Activated T-cell treated with anti-CD3 and anti-CD28 coated beads for 1 hour (primary cell): ENCODE results near the gene DUSP14.
A peak's percentile ranks its signal among the peaks of the same experiment; 100 is the strongest.
"Not testable (repeated sequence)": the region's sequence is repeated elsewhere in the genome, so short reads cannot be mapped to it uniquely, and the experiment has no call there.

ENCODE experiments used
- DNase-seq: peaks from one replicate; pipeline ENCODE4 v3.0.0-alpha.2; 2020; ENCODE audit warnings: low read depth

Gene DUSP14

GRCh38 chr17:37485938-37486570 lies 3.6 kb upstream of the DUSP14 start:
- DNase-seq = no peak

- no peak for DNase-seq
Observed at GRCh38 chr17:37488009-37488604, 1.6 kb upstream of the DUSP14 start.

GRCh38 chr17:37488607-37489196 lies 989 bp upstream of the DUSP14 start:
- DNase-seq = peak; percentile 42

- peak; percentile 61 for DNase-seq
Observed at GRCh38 chr17:37490022-37490587, 414 bp downstream of the DUSP14 start.

GRCh38 chr17:37490638-37491614 lies 1.2 kb downstream of the DUSP14 start:
- no peak for DNase-seq

GRCh38 chr17:37492167-37492566 lies 2.5 kb downstream of the DUSP14 start:
- no peak for DNase-seq

GRCh38 chr17:37493249-37494027 lies 3.7 kb downstream of the DUSP14 start:
- DNase-seq = no peak

- no peak for DNase-seq
Observed at GRCh38 chr17:37494401-37494831, 4.7 kb downstream of the DUSP14 start.

- no peak for DNase-seq
Observed at GRCh38 chr17:37494971-37495370, 5.3 kb downstream of the DUSP14 start.

- DNase-seq = no peak
Observed at GRCh38 chr17:37500378-37500777, 10.7 kb downstream of the DUSP14 start.

GRCh38 chr17:37502009-37502936 lies 12.6 kb downstream of the DUSP14 start:
- no peak for DNase-seq

GRCh38 chr17:37503148-37503547 lies 13.5 kb downstream of the DUSP14 start:
- no peak for DNase-seq

GRCh38 chr17:37505333-37505732 lies 15.6 kb downstream of the DUSP14 start:
- DNase-seq = no peak

- DNase-seq = no peak
Observed at GRCh38 chr17:37506678-37507077, 17.0 kb downstream of the DUSP14 start.

- no peak for DNase-seq
Observed at GRCh38 chr17:37507111-37507510, 17.4 kb downstream of the DUSP14 start.

- no peak for DNase-seq
Observed at GRCh38 chr17:37510056-37510455, 20.4 kb downstream of the DUSP14 start.

GRCh38 chr17:37511642-37512041 lies 22.0 kb downstream of the DUSP14 start:
- DNase-seq = not testable (repeated sequence)

- no peak for DNase-seq
Observed at GRCh38 chr17:37512442-37513068, 22.9 kb downstream of the DUSP14 start.

- DNase-seq = no peak
Observed at GRCh38 chr17:37513711-37514110, 24.0 kb downstream of the DUSP14 start.

- DNase-seq = no peak
Observed at GRCh38 chr17:37516127-37516571, 26.5 kb downstream of the DUSP14 start.
